NCI-H526 treated with DMSO at 0.1 percent for 48 hours (cell line): ENCODE results near the gene ALK.

Source experiments
- DNase-seq: peaks from one replicate; lab custom pipeline; 2025; lab: John Stamatoyannopoulos, UW

ALK gene

DNA sequence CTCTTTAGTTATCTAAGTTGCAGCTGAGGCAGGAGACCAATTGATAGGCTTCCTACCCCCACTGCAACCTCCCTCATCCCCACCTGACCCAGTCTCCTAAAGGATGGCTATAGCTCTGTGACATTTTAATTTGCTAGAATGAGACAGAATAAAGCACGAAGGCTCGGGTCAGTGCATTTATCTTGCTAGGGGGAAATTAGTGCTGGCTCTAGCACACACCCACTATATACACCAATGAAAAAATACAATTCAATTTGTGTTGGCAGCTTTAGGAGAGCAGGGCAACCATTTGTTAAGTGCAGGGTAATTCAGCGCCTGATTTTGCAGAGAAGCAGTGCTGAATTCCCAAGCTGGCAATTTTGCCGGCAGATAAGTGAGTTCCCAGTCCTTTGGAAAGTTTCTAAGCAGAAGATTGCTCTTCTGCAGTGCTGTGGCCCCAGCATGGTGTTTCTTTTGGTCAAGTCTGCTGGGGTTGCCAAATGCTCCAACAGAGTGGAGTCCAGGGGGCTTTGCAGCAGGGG lies 346.0 kb downstream of the ALK start:
- DNase-seq: no peak

GRCh38 chr2:29573612-29574011 lies 347.8 kb downstream of the ALK start:
- DNase-seq: no peak

- DNase-seq: no peak
Measured at GRCh38 chr2:29573147-29573546, 348.2 kb downstream of the ALK start.

- no peak for DNase-seq
Measured at GRCh38 chr2:29570539-29570938, 350.8 kb downstream of the ALK start.

GRCh38 chr2:29567906-29568520 lies 353.4 kb downstream of the ALK start:
- DNase-seq: no peak

- DNase-seq: no peak
Measured at GRCh38 chr2:29563697-29564096, 357.7 kb downstream of the ALK start.

GRCh38 chr2:29562896-29563295 lies 358.5 kb downstream of the ALK start:
- DNase-seq: no peak

DNA sequence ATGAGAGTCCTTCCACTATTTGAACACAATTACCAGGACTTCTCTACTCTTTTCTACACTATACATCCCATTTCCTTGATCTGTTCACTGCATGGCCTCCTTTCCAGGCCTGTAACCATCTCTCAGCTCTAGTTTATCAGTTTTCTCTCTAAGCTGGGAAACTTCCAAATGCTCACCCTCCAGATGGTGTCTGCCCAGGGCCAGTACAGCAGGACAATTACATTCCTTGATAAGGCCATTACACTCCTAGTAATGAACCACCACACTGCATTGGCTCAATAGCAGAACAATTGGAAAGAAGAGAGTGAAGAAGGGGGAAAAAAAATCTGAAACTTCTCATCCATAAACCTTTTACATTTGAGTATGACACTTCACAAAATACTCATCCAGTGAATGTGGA lies 359.1 kb downstream of the ALK start:
- no peak for DNase-seq

DNA sequence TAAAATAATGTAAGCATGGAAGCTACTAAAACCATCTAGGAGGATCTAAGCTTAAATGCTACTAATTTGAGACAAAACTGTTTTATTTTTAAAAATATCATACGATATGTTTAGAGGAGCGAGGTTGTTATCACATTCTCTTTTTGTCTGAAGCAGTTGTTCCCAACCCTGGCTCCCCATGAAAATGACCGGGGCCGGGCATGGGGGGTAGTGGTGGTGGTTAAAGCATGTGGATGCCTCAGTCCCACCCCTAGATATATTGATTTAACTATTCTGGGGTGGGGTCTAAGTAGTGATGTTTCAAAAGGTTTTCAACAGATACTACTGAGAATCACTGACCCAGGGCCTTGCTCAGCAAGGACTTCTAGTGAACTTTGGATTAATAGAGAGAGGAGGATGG lies 359.8 kb downstream of the ALK start:
- DNase-seq: no peak

GRCh38 chr2:29561181-29561580 lies 360.2 kb downstream of the ALK start:
- DNase-seq: no peak

- DNase-seq: no peak
Measured at GRCh38 chr2:29560566-29560965, 360.8 kb downstream of the ALK start.

- no peak for DNase-seq
Measured at GRCh38 chr2:29560030-29560429, 361.4 kb downstream of the ALK start.

DNA sequence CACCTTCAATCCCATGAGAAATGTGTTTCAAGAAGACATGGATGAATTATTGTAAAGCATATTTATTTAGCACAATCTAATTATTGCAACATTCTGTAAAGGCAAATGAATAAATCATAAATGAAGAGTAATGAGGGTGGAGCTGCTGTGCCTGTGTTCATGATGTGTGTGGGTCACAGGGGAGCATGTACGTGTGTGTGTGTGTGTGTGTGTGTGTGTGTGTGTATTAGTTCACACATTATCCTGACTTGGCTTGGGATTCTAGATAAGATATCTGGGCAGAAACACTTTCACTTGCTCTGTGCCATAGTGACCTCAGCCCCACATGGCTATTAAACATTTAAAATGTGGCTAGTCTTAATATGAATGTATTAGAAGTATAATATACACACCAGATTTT lies 361.8 kb downstream of the ALK start:
- DNase-seq: no peak

GRCh38 chr2:29558097-29558496 lies 363.3 kb downstream of the ALK start:
- DNase-seq: no peak

DNA sequence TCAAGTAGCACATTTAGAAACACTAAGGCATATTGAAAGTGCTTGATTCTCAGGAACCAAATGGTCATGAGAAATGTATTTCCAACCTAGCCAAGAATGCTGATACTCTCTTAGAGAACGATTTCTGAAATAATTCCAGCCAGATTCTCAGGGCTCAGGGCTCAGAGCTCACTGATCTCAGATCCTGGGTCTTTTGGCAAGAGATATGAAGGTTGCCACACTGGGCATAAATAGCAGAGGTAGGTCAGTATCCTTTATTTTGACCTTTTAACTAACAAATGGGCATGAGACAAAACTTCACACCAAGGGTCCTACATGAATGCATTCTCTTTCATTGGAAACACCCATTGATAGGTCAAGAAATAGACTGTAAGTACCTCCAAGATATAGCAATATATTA lies 364.1 kb downstream of the ALK start:
- DNase-seq: no peak

- DNase-seq: no peak
Measured at GRCh38 chr2:29549069-29549380, 372.4 kb downstream of the ALK start.

GRCh38 chr2:29544917-29545316 lies 376.5 kb downstream of the ALK start:
- DNase-seq: no peak

DNA sequence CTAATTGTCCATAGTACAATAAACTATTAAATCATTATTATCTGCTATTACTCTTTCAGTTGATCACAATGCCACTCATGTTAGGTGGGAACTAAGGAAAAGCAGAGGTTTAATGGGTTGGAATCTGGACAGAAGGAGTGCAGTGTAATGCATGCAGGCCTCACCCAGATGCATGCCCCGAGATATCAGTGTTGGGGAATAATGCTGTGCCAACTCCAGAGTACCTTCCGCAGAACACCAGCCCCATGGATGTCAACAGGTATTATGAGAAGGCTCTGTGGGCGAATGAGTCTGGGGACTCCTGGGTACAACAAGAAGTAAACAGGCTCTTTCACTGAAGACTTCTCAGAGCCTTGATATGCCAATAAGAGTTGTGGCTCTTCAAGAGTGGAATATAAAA lies 377.4 kb downstream of the ALK start:
- DNase-seq: no peak

DNA sequence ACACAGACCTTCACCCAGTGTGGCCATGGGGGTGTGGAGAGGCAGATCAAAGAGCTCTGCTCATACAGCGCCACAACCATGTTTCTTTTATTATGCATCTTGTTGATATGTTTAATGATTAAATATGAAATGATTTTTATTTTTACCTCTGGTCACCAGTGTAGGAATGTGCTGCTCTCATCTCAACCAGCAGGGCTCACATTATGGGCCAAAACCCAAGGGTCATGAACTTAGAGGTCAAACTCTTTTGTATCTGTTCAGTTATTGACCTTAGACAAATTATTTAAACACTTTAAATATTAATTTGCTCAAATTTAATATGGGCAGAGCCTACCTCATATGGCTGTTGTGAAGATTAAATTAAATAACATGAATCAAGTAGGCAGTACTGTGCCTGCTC lies 386.2 kb downstream of the ALK start:
- DNase-seq: no peak

GRCh38 chr2:29532436-29532835 lies 388.9 kb downstream of the ALK start:
- DNase-seq: no peak

DNA sequence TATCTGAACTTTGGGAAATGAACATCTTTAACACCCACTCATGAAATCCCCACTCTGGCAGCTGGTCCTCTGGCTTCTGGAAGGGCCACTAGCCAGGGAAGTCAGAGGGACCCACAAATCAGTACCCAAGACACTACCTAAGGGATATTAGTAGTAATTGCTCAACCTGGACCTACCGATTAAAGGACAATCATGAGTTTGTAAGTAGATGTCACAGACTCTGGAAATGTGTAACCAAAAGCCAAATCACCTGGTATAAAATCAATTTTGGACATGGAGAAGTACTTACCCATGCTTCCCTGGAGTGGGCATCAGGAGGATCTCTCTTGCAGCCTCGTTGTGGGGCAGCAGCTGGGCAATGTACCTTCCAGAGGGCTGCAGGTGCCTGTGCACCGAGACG lies 389.8 kb downstream of the ALK start:
- DNase-seq: no peak

GRCh38 chr2:29530281-29530680 lies 391.1 kb downstream of the ALK start:
- no peak for DNase-seq

DNA sequence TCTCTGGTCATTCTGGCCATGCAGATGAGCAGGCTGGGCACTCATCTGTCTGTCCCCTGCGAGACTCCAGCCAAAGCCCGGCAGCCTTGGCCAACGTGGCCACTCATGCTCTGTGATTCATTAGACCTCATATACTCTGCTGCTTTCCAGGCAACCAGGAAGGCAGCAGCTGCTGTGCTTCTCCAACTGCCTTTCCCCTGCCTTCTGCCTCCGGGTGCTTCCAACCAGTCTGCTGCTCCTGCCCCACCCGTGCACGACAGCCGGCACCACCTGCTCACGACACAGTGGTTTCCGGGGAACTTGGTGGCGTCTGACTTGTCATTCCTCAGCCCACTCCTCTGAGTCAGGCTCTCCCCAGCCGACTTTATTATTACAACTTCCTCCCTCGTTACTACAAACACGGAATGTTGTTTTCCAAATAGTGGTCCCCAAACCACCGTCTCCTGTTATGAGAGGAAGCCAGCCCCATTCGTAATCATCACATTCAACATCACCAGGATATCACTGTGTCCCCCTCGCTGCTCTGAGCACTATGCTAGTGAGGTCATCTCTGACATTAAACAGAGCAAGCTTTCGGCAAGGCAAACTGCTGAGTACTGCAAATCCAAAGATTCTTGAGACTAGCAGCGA lies 392.4 kb downstream of the ALK start:
- no peak for DNase-seq

DNA sequence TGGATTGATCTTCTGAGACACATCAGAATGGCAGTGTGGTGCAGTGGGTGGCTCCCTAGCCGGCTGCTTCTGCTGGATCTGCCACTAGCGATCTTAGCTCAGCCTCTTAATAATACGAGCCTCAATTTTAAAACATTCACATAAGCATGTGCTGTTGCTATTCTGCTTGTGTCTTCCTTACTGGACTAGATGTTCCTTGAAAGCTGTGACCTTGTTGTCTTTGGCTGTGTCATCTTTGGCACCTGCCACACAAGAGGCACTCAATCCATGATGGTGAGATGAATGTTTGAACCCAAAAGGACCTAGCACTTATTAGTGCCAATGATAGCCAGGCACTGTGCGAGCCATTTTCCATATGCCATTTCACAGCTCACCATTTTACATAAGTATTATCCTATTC lies 393.0 kb downstream of the ALK start:
- DNase-seq: no peak
